ENCODE measurements around the gene OPRL1. TPM values are rescaled to one million over a fixed set of nuclear protein-coding genes. Genes with fewer than 3 reads are reported as not detected.

OPRL1 gene
- total RNA-seq (2021) (1.5 and 2.7 TPM in 2 replicates), Bru-seq, nascent RNA (percentile 14 among the genes with signal in this experiment), BruChase-seq, experiment 1, labeled RNA remaining after a 2-hour chase (percentile 28 among the genes with signal in this experiment), BruChase-seq, experiment 2, labeled RNA remaining after a 6-hour chase (percentile 23 among the genes with signal in this experiment)
- long read RNA-seq, partial matches to known transcripts = 0 of 4 reads
- long read RNA-seq, other reads (novel, unspliced or antisense) = 4 of 4 reads

- peak within 1 kb of the TSS; percentile 99 for H3K4me2 ChIP-seq
- peaks cover 14% of the 10 kb centered on the region for H3K4me1 ChIP-seq (replicated peaks; ENCODE audit: insufficient read depth)
- H3K79me2 ChIP-seq (ENCODE audit: low read depth) = peaks cover 12% of the 10 kb centered on the region
- H2AFZ ChIP-seq = peak within 1 kb of the TSS; percentile 96
- no peak for TF ChIP-seq EZH2 (IDR thresholded peaks at IDR 0.05; ENCODE audit: low read depth)
- TF ChIP-seq CTCF (conservative IDR thresholded peaks at IDR 0.05) = no peak
- intact Hi-C loops (cut with micrococcal nuclease; ENCODE audit: unreplicated experiment) = loop anchor here (5.0 kb wide), 1 partner anchor 42 kb away; no protein-coding TSS in a partner anchor
- H4K20me1 ChIP-seq (ENCODE audit: insufficient read depth) = peaks cover 8% of the 10 kb centered on the region; the same call in 1 of the 2 replicates
- no peak within 1 kb of the TSS for H3K27ac ChIP-seq
- BruUV-seq (replicated peaks) = no TSS peak
- no peak for DNase-seq
- CTCF ChIA-PET = no interaction called here
- no peaks in the 10 kb centered on the region for H3K36me3 ChIP-seq (ENCODE audit: low read depth)
- peaks cover 27% of the 10 kb centered on the region for H3F3A ChIP-seq (ENCODE audit: insufficient read depth, low read depth)
- H3K9me2 ChIP-seq (ENCODE audit: insufficient read depth) = no peaks in the 10 kb centered on the region
- peak within 1 kb of the TSS; percentile 94 for H3K4me3 ChIP-seq
- POLR2A ChIA-PET (ENCODE audit: unreplicated experiment) = no interaction called here
- peaks cover 28% of the 10 kb centered on the region for H3K27me3 ChIP-seq (ENCODE audit: insufficient read depth, low read depth)
- H3K9me3 ChIP-seq (ENCODE audit: insufficient read depth, low read depth) = no peaks in the 10 kb centered on the region
These were observed at the start of gene OPRL1 for GRCh38 chr20:64080013-64080812. TSS of gene OPRL1 (plus strand) at chr20:64080082. CDS start at chr20:64092721, 12,639 bp downstream.

GRCh38 chr20:64030371-64031134 is 49.3 kb upstream of the OPRL1 start:
- CTCF ChIA-PET = no interaction called here

More at GRCh38 chr20:64030371-64031134, 49.3 kb upstream of the OPRL1 start:
- intact Hi-C loops (cut with micrococcal nuclease; ENCODE audit: unreplicated experiment) = no loop called here
- Histone ChIP-seq H3F3A (ENCODE audit: insufficient read depth, low read depth) (peaks cover 15% of the 10 kb centered on the region; the same call in 1 of the 2 replicates), H3K4me2 (no peak overlapping the region), H3K9me2 (ENCODE audit: insufficient read depth) (no peaks in the 10 kb centered on the region), H2AFZ (no peak overlapping the region), H3K27ac (no peak overlapping the region), H3K79me2 (ENCODE audit: low read depth) (no peaks in the 10 kb centered on the region), H3K27me3 (ENCODE audit: insufficient read depth, low read depth) (no peaks in the 10 kb centered on the region), H4K20me1 (ENCODE audit: insufficient read depth) (peaks cover 16% of the 10 kb centered on the region), H3K9me3 (ENCODE audit: insufficient read depth, low read depth) (no peaks in the 10 kb centered on the region), H3K4me3 (no peak overlapping the region), H3K4me1 (replicated peaks; ENCODE audit: insufficient read depth) (no peaks in the 10 kb centered on the region), H3K36me3 (ENCODE audit: low read depth) (peaks cover 16% of the 10 kb centered on the region)
- no peak for TF ChIP-seq EZH2 (IDR thresholded peaks at IDR 0.05; ENCODE audit: low read depth)
- TF ChIP-seq CTCF (conservative IDR thresholded peaks at IDR 0.05) = no peak
- no peak for DNase-seq
- BruUV-seq (replicated peaks) = no TSS peak
- POLR2A ChIA-PET (ENCODE audit: unreplicated experiment) = no interaction called here

Measured in PC-9 (cell line).